HepG2 (cell line): ENCODE results near the gene EPHA2. TPM values are rescaled to one million over a fixed set of nuclear protein-coding genes. Genes with fewer than 3 reads are reported as not detected.

ENCODE experiments used
- AKAP8 ChIP-seq: sonication (generic); formaldehyde crosslinking; IDR thresholded peaks from 2 replicates; pipeline ENCODE4 v1.5.1; 2020; ENCODE audit warnings: mild to moderate bottlenecking, missing genetic modification reagents
- CEBPB ChIP-seq: IDR thresholded peaks from 2 replicates; pipeline ENCODE4 v1.6.1; 2011; ENCODE audit warnings: low read depth, low read length, improper control_type of control experiment, borderline replicate concordance
- EZH2 ChIP-seq: conservative IDR thresholded peaks from 2 replicates; pipeline ENCODE4 v1.6.1; 2012; ENCODE audit warnings: mild to moderate bottlenecking, low read depth, low read length, moderate library complexity
- GPN1 ChIP-seq: sonication (generic); formaldehyde crosslinking; IDR thresholded peaks from 2 replicates; pipeline ENCODE4 v1.5.1; 2020; ENCODE audit warnings: missing genetic modification reagents, borderline replicate concordance
- HIVEP1 ChIP-seq: sonication (generic); formaldehyde crosslinking; IDR thresholded peaks from 2 replicates; pipeline ENCODE4 v1.4.0; 2020; ENCODE audit warnings: mild to moderate bottlenecking, missing genetic modification reagents
- MLLT10 ChIP-seq: sonication (generic); formaldehyde crosslinking; IDR thresholded peaks from 2 replicates; pipeline ENCODE4 v1.4.0; 2020; ENCODE audit warnings: missing genetic modification reagents
- NFYB ChIP-seq: sonication (generic); formaldehyde crosslinking; IDR thresholded peaks from 2 replicates; pipeline ENCODE4 v1.4.0; 2020; ENCODE audit warnings: missing genetic modification reagents
- NONO ChIP-seq, 2 experiments: fragments of 450-650 bp in 1 of 2; sonication (generic) in 1 of 2; formaldehyde crosslinking in 1 of 2; IDR thresholded peaks in 1 of 2; conservative IDR thresholded peaks in 1 of 2; 2 replicates each; pipeline versions ENCODE4 v1.6.1 to v1.8.0; 2017 to 2022; ENCODE audit warnings: mild to moderate bottlenecking in 1 of 2, missing genetic modification reagents in 1 of 2, moderate library complexity in 1 of 2
- PCBP2 ChIP-seq: fragments of 200-400 bp; formaldehyde crosslinking; optimal IDR thresholded peaks from 2 replicates; pipeline ENCODE3; 2018; ENCODE audit warnings: low read length, low read depth; ENCODE audit not compliant: poor library complexity, severe bottlenecking
- TAF1 ChIP-seq: sonication (generic); formaldehyde crosslinking; IDR thresholded peaks from 2 replicates; pipeline ENCODE4 v1.4.0; 2020; ENCODE audit warnings: missing genetic modification reagents
- ZFX ChIP-seq: sonication (generic); formaldehyde crosslinking; IDR thresholded peaks from 2 replicates; pipeline ENCODE4 v1.4.0; 2020; ENCODE audit warnings: mild to moderate bottlenecking, low read depth, missing genetic modification reagents, moderate library complexity
- ZNF768 ChIP-seq: sonication (generic); formaldehyde crosslinking; IDR thresholded peaks from 2 replicates; pipeline ENCODE4 v1.4.0; 2020; ENCODE audit warnings: missing genetic modification reagents
- polyA plus RNA-seq, 8 experiments: library from polyadenylated mRNA; depleted of rRNA in 3 of 8; stranded (reverse) in 7 of 8; unstranded in 1 of 8; fragments of >200 nt; fragmentation: Illumina TruSeq in 4 of 8; extraction: Trizol in 4 of 8; gene quantifications; 2 replicates each; pipeline versions ENCODE4 v1.2.1 to v1.2.3, GENCODE V29; 2011 to 2016; ENCODE audit warnings: low read depth in 4 of 8, missing spikeins in 1 of 8, mixed read lengths in 1 of 8; ENCODE audit not compliant: insufficient read depth in 1 of 8
- total RNA-seq, 5 experiments: library from RNA; depleted of rRNA; stranded (reverse); fragments of >200 nt; fragmentation: Illumina TruSeq; extraction: Trizol; gene quantifications; 2 replicates each; pipeline ENCODE4 v1.2.3, GENCODE V29; 2016; ENCODE audit warnings: low read depth in 1 of 5
- TF ChIP-seq, protein P1 (sequence below): sonication (generic); formaldehyde crosslinking; IDR thresholded peaks from 2 replicates; pipeline ENCODE4 v1.5.1; 2020; ENCODE audit warnings: mild to moderate bottlenecking, missing genetic modification reagents, moderate library complexity
- TF ChIP-seq, protein P2 (sequence below): sonication (generic); formaldehyde crosslinking; IDR thresholded peaks from 2 replicates; pipeline ENCODE4 v1.5.0; 2020; ENCODE audit warnings: mild to moderate bottlenecking, missing genetic modification reagents, moderate library complexity

Gene EPHA2
- total and polyA plus RNA-seq, 2 of the 13 experiments (the other 11 are each of a cell fraction or from before 2014, with no cell fraction given), result 33.6 to 53.6 TPM

DNA sequence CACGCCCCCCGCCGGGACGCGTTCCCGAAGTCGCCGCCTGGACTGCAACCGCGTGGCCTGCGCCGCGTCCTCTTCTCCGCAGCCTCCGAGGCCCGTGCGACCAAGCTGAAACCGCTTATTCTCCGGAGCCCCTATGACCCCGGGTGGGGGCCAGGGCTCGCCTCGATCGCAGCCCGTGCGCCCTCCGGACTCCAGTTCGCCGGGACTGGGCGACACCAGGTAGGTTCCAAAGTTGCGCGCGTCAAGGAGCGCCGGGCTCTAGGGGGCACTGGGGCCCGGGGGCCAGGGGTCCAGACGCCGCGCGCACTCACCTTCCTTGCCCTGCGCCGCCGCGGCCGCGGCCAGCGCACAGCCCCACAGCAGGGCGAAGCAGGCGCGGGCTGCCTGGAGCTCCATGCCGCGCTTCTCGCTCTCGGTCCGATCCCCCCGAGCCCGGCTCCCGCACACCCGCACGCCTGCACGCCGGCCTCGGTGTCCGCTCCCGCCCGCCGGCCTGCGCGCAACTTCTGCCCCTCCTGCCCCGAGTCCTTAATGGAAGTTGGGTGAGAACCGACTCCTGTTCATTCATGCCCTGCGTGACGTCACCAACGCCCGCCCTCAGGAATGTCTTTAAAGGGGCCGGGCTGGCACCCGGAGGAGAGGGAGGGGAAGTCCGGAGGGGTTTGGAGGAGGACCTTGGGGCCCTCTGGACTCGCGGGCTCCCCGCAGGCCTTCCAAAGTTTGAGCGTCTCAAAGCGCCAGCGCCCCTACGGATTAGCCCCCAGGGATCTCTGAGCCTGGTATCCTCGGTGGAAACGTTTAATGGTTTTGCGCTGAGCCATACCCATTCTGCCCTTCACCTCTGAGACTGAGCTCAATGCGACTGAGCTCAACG is at the start of gene EPHA2 (continued):
- peak; percentile 77 for TF ChIP-seq AKAP8 (CRISPR knock-in tag)
- TF ChIP-seq MLLT10 (CRISPR knock-in tag), result no peak
- peak; percentile 77 for TF ChIP-seq ZFX (CRISPR knock-in tag)
- TF ChIP-seq PCBP2, result no peak
- TF ChIP-seq, protein P1, sequence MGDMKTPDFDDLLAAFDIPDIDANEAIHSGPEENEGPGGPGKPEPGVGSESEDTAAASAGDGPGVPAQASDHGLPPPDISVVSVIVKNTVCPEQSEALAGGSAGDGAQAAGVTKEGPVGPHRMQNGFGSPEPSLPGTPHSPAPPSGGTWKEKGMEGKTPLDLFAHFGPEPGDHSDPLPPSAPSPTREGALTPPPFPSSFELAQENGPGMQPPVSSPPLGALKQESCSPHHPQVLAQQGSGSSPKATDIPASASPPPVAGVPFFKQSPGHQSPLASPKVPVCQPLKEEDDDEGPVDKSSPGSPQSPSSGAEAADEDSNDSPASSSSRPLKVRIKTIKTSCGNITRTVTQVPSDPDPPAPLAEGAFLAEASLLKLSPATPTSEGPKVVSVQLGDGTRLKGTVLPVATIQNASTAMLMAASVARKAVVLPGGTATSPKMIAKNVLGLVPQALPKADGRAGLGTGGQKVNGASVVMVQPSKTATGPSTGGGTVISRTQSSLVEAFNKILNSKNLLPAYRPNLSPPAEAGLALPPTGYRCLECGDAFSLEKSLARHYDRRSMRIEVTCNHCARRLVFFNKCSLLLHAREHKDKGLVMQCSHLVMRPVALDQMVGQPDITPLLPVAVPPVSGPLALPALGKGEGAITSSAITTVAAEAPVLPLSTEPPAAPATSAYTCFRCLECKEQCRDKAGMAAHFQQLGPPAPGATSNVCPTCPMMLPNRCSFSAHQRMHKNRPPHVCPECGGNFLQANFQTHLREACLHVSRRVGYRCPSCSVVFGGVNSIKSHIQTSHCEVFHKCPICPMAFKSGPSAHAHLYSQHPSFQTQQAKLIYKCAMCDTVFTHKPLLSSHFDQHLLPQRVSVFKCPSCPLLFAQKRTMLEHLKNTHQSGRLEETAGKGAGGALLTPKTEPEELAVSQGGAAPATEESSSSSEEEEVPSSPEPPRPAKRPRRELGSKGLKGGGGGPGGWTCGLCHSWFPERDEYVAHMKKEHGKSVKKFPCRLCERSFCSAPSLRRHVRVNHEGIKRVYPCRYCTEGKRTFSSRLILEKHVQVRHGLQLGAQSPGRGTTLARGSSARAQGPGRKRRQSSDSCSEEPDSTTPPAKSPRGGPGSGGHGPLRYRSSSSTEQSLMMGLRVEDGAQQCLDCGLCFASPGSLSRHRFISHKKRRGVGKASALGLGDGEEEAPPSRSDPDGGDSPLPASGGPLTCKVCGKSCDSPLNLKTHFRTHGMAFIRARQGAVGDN (CRISPR knock-in tag), result peak; percentile 76
- TF ChIP-seq, protein P2, sequence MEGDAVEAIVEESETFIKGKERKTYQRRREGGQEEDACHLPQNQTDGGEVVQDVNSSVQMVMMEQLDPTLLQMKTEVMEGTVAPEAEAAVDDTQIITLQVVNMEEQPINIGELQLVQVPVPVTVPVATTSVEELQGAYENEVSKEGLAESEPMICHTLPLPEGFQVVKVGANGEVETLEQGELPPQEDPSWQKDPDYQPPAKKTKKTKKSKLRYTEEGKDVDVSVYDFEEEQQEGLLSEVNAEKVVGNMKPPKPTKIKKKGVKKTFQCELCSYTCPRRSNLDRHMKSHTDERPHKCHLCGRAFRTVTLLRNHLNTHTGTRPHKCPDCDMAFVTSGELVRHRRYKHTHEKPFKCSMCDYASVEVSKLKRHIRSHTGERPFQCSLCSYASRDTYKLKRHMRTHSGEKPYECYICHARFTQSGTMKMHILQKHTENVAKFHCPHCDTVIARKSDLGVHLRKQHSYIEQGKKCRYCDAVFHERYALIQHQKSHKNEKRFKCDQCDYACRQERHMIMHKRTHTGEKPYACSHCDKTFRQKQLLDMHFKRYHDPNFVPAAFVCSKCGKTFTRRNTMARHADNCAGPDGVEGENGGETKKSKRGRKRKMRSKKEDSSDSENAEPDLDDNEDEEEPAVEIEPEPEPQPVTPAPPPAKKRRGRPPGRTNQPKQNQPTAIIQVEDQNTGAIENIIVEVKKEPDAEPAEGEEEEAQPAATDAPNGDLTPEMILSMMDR (CRISPR knock-in tag), result no peak
- TF ChIP-seq NFYB (CRISPR knock-in tag), result peak; percentile 17; the same call in 1 of the 2 replicates
- TF ChIP-seq TAF1 (CRISPR knock-in tag), result peak; percentile 94
- no peak for TF ChIP-seq CEBPB
- no peak for TF ChIP-seq EZH2
- no peak for TF ChIP-seq HIVEP1 (CRISPR knock-in tag)
- no peak for TF ChIP-seq NONO (IDR thresholded peaks at IDR 0.05)
- 0 out of 2 replicates have a peak, but pooled peaks have one; percentile 32 for TF ChIP-seq NONO (CRISPR knock-in tag; conservative IDR thresholded peaks at IDR 0.05)
- TF ChIP-seq GPN1 (CRISPR knock-in tag), result no peak
- TF ChIP-seq ZNF768 (CRISPR knock-in tag), result peak; percentile 60; the same call in 1 of the 2 replicates
- TF ChIP-seq, all 625 proteins: peak for 223
